OCI-M2 (cell line): Measurements from ENCODE around the gene DCHS1.

ENCODE experiments used
- DNase-seq: peaks from one replicate; lab custom pipeline; 2025; ENCODE audit not compliant: unreplicated experiment; lab: John Stamatoyannopoulos, UW

The DCHS1 gene

DNA sequence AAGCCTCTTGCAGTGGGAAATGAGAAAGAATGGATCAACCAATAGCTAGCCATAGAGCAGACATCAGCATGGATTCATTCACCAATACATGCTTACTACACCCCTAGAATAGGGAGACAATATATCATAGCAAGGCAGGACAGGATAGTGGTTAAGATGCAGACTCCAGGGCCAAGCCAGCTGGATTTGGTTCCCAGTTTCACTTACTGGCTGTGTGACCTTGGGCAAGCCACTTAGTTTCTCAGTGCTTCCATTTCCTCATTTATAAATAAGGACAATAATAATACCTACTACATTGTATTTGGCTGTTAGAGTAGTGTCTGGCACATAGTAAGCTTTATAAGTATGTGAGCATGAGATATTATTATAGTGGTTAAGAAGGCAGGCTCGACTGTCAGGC lies 7.1 kb downstream of the DCHS1 start:
- no peak for DNase-seq

- no peak for DNase-seq
These were observed 7.8 kb downstream of the DCHS1 start for GRCh38 chr11:6647836-6648235.

DNA sequence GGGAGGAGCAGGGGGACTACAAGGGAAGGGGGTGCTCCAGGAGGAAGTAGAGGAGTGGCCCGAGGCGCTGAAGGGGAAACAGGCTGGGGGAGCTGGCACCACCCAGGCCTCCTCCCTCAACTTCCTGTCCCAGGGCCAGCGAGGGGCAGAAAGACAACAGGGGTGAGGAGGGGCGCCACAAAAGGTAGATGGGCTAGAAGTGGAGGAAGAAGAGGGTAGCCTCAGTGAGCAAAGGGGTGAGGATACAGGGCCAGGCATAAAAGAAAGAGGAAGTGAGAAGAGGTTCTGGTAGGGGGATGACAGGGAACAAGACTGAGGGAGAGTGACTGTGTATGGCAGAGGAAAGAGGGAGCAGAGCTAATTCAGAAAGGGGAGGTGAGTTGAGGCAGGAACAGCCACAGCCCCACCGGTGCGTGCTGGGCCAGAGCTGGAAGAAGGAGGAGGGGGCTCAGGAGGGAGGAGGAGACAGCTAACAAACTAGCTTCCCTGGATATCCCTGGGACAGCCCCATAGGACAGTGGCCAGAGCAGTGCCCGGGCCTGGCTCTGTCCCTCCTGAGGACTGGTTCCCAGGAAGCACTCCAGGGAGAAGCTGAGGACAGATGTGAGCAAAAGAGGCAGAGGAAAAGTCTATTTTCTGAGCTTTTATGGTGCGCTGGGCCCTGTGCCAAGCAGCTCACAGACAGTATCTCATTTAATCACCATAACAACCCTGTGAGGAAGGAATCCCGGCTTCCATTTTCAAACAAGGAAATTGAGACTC lies 8.5 kb downstream of the DCHS1 start:
- DNase-seq = no peak

DNA sequence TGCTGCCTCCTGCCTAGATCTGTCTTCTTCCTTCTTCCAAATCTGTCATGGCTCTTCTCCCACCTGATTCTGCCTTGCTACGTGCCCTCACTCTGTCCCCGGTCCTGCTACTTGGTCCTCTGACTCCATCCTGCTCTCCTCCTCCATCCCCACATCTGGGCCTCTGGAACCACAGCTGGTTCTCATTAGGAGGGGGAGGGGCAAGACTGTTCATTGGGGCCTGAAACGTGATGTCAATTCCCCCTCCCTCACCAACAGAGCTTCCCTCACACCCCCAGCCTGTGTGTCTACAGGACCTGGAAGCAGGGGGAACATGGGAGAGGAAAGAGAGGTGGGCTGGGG lies 9.1 kb downstream of the DCHS1 start:
- DNase-seq = no peak

DNA sequence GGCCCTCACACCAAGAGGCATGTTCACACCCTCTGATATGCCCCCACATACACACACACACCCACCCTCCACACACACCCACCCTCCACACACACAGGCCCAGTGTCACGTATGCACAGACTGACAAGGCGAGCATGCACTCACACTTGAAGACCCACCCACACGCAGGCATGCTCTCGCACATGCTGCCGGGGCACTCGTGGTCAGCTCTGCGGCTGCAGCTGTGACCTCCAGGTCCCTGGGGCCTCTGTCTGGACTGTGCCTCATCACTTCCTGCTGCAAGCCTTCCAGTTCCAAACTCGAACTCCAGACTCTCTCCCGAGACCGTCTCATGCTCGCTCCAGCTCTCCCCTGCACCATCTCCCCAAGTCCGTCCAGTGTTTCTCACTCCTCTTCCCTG lies 9.5 kb downstream of the DCHS1 start:
- no peak for DNase-seq

GRCh38 chr11:6642957-6643356 lies 12.7 kb downstream of the DCHS1 start:
- no peak for DNase-seq

GRCh38 chr11:6640985-6641701 lies 14.5 kb downstream of the DCHS1 start:
- DNase-seq = no peak

DNA sequence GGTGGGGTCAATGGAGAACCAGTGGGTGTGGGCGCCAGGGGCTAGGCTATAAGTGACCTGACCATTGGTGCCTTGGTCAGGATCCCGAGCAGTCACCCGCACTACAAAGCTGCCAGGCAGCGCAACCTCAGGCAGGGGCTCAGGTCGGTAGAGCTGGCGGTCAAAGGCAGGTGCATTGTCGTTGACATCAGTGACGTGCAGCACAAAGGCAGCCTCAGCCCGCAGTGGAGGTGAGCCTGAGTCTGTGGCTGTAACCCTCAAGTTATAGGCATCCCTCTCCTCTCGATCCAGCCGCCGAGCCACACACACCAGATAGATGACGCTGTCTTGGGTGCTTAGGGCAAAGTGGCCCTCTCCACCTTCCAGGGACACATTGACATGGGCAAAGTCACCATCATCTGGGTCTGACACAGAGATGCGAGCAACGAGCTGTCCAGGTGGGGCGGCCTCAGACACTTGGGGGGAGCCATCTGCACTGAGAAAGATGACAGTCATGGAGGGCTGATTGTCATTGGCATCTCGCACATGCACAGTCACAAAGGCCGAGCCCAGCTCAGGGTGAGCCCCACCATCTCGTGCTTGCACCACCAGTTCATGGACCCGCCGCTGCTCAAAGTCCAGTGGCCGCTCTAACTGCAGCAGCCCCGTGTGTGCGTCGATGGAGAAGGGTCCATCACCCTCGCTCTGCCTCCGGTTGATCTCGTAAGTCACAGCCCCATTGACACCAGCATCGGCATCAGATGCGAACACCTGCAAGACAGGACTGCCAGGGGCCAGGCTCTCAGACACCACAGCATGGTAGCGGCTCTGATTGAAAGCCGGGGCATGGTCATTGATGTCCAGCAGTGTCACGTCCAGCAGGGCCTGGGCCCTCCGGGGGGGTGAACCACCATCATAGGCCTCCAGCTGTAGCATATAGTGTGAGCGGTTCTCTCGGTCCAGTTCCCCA lies 15.3 kb downstream of the DCHS1 start:
- DNase-seq = no peak

- DNase-seq = no peak
These were observed 17.2 kb downstream of the DCHS1 start for GRCh38 chr11:6638429-6638828.

DNA sequence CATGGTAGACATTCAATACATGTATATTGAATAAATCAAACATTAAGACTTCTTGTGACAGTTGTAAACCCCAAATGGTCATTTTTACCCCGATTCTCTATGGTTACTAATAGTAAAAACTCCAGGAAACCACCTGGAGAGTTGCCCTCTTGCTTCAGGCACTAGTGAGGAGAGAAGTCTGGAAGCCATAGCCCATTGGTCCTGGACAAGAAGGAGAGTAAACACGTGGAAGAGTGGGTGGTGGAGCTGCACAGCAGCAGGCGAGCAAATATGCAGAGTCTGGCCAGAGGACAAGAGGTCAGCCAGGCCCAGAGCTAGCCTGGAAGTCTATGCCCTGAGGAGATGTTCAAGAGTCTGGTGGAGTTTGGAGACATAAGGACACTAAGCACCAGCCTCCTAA lies 17.7 kb downstream of the DCHS1 start:
- no peak for DNase-seq

DNA sequence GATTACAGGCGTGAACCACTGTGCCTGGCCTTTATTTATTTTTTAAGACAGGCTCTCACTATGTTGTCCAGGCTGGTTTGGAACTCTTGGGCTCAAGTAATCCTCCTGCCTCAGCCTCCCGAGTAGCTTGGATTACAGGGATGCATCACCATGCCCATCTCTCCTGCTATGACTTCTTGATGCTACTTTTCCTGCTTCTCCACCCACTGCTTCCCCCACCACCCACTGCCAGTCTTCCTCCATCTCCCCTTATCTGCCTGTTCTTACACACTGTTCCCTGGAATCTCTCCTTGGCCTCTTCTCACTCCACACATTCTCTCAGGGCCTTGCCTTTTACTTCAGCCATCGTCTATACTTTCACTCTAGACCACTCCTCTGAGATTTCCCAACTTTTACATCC lies 19.1 kb downstream of the DCHS1 start:
- no peak for DNase-seq

- DNase-seq = no peak
These were observed 20.3 kb downstream of the DCHS1 start for GRCh38 chr11:6635082-6635932.

DNA sequence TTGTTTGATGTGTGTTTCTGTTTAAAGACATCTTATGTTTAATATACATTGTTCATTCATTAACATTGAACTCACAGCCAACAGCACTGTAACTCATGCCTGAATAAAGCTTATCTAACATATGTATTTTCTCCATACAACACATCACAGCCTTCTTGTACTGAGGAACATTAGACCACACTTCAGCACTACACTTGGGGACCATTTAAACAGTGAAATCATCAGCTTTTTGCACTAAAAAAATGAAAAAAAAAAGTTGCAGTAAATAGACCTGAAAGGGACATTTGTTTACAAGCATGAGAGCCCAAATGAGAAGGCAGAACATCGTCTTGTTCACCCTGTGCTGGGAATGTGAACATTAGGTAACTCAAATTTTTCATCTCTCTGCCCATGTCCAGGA lies 21.1 kb downstream of the DCHS1 start:
- DNase-seq = no peak

DNA sequence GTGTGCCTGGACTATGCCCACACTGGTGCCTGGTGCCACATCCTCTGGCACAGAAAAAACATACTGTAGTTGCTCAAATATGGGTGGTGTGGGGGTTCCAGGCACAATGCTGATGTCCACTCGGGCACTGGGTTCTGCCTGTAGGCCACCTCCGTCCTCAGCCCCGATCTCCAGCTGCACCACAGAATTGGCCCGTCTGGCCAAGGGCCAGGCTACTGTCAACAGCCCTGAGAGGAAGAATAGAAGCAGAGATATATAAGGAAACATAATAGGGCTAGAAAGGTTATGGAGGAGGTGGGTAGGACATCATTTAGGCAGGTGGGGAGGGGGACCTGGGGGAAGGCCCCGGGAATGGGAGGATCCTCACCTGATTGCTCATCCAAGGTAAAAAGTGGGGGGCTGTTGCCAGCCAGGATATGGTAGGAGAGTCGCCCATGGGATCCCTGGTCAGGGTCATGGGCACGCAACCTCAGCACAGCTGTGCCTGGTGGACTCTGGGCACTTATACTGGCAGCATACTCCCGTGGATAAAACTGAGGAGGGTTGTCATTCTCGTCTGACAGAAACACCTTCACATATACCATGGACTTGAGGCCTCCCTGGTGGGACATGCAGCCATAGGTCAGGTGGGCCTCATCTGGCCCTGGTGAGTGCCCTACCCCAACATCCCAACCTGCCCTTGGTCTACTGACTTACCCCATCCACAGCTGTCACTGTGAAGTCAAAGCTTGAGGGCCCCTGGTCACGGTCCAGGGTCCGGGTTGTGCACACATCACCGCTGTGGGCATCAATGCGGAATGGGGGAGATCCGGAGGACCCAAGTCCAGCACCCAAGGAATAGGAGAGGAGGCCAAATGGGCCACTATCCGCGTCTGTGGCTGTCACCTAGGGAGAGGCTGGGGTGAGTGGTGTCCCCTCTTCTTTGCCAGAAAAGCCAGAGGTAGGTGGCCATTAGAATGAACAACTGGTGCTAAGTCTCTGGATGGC lies 21.9 kb downstream of the DCHS1 start:
- no peak for DNase-seq

- no peak for DNase-seq
These were observed 23.2 kb downstream of the DCHS1 start for GRCh38 chr11:6632116-6633073.

- DNase-seq = no peak
These were observed 24.2 kb downstream of the DCHS1 start for GRCh38 chr11:6631361-6631890.

DNA sequence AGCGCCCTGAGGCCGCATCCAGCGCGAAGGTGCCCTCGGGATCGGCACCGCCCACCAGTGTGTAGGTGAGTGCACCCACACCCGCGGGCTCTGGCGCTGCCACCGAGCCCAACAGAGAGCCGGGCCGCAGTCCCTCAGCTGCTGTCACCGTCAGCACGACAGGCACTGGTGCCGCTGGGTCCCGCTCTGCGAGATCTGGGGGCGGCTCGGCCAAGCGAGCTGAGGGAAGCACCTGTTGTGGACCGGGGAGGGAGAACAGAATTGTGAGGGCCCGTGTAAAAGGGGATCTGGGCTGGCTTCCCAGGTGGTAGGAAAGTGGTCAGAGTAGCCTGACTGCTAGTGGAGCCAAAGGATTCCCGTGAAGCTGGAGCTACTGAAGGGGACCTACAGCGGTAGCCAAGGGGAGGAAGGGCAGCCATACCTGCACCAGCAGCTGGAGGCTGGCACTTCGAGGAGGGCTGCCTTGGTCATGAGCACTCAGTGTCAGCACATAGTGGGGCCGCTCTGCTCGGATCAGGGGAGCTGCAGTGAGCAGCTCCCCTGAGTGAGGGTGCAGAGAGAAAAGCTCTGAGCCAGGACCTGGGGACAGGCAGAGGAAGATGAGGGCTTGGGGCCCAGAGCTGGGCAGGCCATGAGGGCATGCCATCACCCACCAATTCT lies 24.8 kb downstream of the DCHS1 start:
- no peak for DNase-seq
